Esophagus squamous epithelium (tissue), 4 donors: ENCODE results near the gene FCSK.

Experiments used
- POLR2A ChIP-seq, 4 donors: fragments of 450-650 bp; IDR thresholded peaks; one replicate each; pipeline ENCODE4 v1.6.1; 2017; ENCODE audit warnings: antibody characterized with exemption in 4 of 4, mild to moderate bottlenecking in 4 of 4, moderate library complexity in 3 of 4
- TF ChIP-seq, protein P1 (sequence below), 6 experiments: fragments of 450-650 bp in 4 of 6; fragments of 200-600 bp in 2 of 6; sonication (generic) in 2 of 6; IDR thresholded peaks; one replicate each; pipeline ENCODE4 v1.5.1; 2016 to 2019; ENCODE audit warnings: antibody characterized with exemption in 6 of 6, mild to moderate bottlenecking in 4 of 6, moderate library complexity in 4 of 6

DNA sequence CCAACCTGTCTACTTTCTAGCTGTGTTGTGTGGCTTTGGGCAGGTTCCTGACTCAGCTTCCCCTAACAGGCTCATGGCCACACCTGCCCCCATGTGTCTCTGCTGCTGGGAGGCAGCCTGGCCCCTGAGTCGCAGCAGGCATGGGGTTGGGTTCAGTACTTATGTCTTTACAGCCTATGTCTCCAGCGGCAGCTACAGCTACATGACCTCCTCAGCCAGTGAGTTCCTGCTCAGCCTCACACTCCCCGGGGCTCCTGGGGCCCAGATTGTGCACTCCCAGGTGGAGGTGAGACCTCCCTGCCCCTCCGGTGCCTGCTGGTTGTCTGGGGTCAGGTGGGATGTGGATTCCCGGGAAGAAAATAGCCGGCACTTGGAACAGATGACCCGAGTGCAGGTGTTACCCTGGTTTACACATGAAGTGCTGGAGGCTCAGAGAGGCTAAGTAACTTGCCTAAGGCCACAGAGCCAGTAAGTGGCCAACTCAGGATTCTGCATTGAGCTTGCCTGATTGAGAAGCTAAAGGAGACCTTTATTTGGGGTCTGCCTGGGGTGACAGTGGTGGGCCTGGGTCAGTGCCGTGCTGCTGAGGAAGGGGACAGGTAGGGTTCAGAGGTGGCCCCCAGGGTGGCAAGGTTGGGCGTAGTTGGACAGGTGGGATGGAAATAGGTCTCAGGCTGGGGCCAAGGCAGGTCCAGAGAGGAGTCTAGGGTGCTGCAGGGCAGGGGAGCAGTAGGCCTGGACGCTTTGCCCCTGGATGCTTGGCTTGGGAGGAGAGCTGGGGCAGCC is 15.9 kb downstream of the FCSK start:
- TF ChIP-seq, protein P1, sequence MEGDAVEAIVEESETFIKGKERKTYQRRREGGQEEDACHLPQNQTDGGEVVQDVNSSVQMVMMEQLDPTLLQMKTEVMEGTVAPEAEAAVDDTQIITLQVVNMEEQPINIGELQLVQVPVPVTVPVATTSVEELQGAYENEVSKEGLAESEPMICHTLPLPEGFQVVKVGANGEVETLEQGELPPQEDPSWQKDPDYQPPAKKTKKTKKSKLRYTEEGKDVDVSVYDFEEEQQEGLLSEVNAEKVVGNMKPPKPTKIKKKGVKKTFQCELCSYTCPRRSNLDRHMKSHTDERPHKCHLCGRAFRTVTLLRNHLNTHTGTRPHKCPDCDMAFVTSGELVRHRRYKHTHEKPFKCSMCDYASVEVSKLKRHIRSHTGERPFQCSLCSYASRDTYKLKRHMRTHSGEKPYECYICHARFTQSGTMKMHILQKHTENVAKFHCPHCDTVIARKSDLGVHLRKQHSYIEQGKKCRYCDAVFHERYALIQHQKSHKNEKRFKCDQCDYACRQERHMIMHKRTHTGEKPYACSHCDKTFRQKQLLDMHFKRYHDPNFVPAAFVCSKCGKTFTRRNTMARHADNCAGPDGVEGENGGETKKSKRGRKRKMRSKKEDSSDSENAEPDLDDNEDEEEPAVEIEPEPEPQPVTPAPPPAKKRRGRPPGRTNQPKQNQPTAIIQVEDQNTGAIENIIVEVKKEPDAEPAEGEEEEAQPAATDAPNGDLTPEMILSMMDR (IDR thresholded peaks at IDR 0.05) = no peak
- no peak for TF ChIP-seq POLR2A (IDR thresholded peaks at IDR 0.05)
